Nephron (organoid): Measurements from ENCODE around the gene TMPRSS2.

Experiments used
- H3K27ac Mint-ChIP-seq, 3 experiments: 2 replicates each; pipeline ENCODE4 v1.8.0; 2020; ENCODE audit warnings: mixed read lengths in 3 of 3, mild to moderate bottlenecking in 2 of 3, moderate library complexity in 1 of 3
- H3K27me3 Mint-ChIP-seq: 2 replicates; pipeline ENCODE4 v1.8.0; 2021; ENCODE audit warnings: low read depth, mild to moderate bottlenecking, moderate library complexity, mixed read lengths
- H3K36me3 Mint-ChIP-seq: 2 replicates; pipeline ENCODE4 v1.8.0; 2020; ENCODE audit warnings: low read depth, mixed read lengths
- H3K4me1 Mint-ChIP-seq: 2 replicates; pipeline ENCODE4 v1.8.0; 2020; ENCODE audit warnings: mixed read lengths
- H3K4me3 Mint-ChIP-seq, 3 experiments: 2 replicates each; pipeline ENCODE4 v1.8.0; 2020; ENCODE audit warnings: mild to moderate bottlenecking in 3 of 3, mixed read lengths in 3 of 3, moderate library complexity in 2 of 3
- H3K9me3 Mint-ChIP-seq: 2 replicates; pipeline ENCODE4 v1.8.0; 2020; ENCODE audit warnings: mixed read lengths
- TF ChIP-seq, protein P1 (sequence below), 3 experiments: fragments of 200-600 bp; sonication (generic); IDR thresholded peaks; one replicate each; pipeline ENCODE4 v1.5.0; 2021; ENCODE audit warnings: antibody characterized with exemption in 3 of 3; ENCODE audit not compliant: unreplicated experiment in 3 of 3

Gene TMPRSS2

DNA sequence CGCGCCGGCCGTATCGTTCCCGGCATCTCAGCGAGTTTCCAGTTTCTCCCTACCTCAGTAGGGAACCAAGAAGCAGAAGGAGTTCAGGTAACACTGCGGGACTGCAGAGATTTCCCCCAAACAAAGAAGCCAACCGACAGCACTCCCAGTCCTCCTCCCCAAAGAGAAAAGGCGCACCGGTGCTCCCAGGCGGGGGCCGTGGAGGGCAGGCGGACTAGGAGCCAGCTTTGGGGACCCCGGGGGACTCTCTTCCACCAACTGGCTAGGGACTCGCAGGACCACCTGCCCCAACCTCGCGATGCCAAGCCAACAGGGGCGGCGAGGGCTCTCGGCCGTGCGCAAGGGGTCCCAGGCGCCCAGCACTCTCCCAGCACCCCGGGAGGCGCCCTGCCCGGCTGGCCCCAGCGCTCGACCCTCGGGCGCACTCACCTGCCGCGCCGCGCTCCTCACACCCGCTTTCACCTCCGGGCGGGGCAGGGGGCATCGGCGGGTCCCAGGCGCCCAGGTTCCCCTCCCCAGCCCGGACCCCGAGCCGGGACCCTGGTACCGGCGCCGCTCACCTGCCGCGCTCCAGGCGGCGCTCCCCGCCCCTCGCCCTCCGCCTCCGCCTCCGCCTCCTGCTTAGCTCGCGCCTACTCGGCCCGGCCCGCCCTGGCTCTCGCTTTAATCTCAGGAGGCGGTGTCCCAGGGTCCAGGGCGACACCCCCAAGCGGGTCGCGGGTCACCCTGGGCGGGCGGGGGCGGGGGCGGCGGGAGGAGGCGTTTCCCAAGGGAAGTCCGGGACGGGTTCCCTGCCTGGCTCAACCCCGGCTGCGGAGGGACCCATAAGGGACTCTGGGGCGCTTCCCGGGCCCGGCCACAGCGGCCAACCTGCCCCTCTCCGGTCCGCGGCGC lies at the start of gene TMPRSS2:
Gene TMPRSS2, minus strand, starts transcription at position 638 of the 894 bp plus-strand sequence. CDS start 10,025 bp downstream, outside the sequence.
- peaks cover 87% of the 10 kb centered on the region for H3K27me3 Mint-ChIP-seq
- H3K36me3 Mint-ChIP-seq, result no peaks in the 10 kb centered on the region
- H3K27ac Mint-ChIP-seq, result peak within 1 kb of the TSS in 1 of 3 experiments; percentile 58

DNA sequence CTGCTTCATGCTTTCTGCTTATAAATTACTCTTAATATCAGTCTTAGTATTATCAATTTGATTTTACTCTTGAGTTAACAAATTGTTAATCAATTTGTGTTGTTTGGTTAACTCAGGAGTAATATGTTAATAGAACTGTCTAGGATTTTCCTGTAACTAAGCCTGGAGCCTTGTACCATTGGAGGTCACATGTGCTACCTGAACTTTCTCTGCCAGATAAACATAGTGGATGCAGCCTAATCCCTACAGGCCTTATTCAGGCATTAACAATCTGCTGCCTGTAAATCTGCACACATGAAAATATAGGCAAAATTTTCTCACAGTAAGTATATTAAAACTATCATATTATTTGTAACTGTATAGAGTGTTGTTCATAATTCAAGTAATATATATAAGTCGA lies 47.1 kb upstream of the TMPRSS2 start:
- TF ChIP-seq, protein P1, sequence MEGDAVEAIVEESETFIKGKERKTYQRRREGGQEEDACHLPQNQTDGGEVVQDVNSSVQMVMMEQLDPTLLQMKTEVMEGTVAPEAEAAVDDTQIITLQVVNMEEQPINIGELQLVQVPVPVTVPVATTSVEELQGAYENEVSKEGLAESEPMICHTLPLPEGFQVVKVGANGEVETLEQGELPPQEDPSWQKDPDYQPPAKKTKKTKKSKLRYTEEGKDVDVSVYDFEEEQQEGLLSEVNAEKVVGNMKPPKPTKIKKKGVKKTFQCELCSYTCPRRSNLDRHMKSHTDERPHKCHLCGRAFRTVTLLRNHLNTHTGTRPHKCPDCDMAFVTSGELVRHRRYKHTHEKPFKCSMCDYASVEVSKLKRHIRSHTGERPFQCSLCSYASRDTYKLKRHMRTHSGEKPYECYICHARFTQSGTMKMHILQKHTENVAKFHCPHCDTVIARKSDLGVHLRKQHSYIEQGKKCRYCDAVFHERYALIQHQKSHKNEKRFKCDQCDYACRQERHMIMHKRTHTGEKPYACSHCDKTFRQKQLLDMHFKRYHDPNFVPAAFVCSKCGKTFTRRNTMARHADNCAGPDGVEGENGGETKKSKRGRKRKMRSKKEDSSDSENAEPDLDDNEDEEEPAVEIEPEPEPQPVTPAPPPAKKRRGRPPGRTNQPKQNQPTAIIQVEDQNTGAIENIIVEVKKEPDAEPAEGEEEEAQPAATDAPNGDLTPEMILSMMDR (IDR thresholded peaks at IDR 0.05; ENCODE audit: unreplicated experiment in 3 of 3), result no peak
- no peaks in the 10 kb centered on the region for H3K36me3 Mint-ChIP-seq
- H3K4me3 Mint-ChIP-seq, result no peak overlapping the region
- no peak overlapping the region for H3K27ac Mint-ChIP-seq
- H3K4me1 Mint-ChIP-seq, result no peaks in the 10 kb centered on the region
- peaks cover 12% of the 10 kb centered on the region for H3K27me3 Mint-ChIP-seq
- no peaks in the 10 kb centered on the region for H3K9me3 Mint-ChIP-seq

More for the DNA sequence above, at the start of gene TMPRSS2:
- TF ChIP-seq, protein P1 (IDR thresholded peaks at IDR 0.05; ENCODE audit: unreplicated experiment in 3 of 3), result no peak
- peaks cover 5% of the 10 kb centered on the region for H3K4me1 Mint-ChIP-seq
- peak within 1 kb of the TSS; percentile 71 to 78 (median 78) for H3K4me3 Mint-ChIP-seq
- peaks cover 2% of the 10 kb centered on the region for H3K9me3 Mint-ChIP-seq

DNA sequence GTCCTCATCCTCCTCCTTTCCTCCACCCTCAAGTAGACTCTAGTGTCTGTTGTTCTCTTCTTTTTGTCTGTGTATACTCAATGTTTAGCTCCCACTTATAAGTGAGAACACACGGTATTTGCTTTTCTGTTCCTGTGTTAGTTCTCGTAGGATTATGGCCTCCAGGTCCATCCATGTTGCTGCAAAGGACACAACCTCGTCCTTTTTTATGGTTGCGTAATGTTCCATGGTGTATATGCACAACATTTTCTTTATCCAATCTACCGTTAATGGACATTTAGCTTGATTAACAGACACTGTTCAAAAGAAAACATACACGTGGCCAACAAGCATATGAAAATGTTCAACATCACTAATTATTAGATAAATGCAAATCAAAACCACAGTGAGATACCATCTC lies 44.3 kb upstream of the TMPRSS2 start:
- Mint-ChIP-seq H3K4me3 (no peak overlapping the region), H3K4me1 (no peaks in the 10 kb centered on the region), H3K27ac (no peak overlapping the region), H3K36me3 (no peaks in the 10 kb centered on the region), H3K9me3 (no peaks in the 10 kb centered on the region), H3K27me3 (peaks cover 14% of the 10 kb centered on the region)
- TF ChIP-seq, protein P1 (IDR thresholded peaks at IDR 0.05; ENCODE audit: unreplicated experiment in 3 of 3), result no peak

DNA sequence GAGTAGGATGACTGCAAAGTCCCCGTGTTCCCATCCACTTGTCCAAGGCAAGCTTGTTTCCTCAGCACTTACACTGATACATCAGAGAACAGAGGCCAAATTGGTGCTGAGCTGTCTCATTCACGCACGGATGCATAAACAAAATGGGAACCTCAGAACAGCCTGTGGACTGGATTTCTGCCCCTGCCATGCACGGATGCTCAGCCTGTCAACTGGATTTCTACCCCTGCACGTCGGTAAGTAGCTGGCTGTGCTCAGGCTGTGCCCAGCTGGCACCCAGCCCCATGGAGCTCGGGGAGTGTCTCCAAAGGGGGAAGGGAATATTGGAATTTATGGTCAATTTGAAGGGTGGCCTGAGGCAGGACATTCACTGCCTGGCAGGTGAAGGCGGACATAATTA lies 40.8 kb upstream of the TMPRSS2 start:
- no peak overlapping the region for H3K27ac Mint-ChIP-seq

DNA sequence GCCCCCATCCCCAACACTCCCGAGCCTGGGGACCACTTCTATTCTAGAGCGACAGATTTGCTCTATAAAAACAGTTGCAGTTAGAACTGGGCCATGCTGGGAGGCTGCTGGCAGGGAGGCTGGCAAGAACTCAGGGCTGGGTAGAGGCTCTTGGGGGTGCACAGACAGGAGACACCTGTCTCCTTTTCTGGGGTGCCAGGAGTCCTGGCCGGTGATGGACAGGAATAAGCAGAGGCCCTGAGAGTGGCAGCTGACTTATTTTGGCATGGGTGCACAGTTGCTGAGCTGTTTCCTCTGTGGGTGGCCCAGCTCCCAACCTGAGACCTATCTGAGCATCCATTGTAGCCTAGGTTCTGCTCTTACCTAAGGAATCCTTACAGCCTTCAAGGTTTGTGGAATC lies 39.2 kb upstream of the TMPRSS2 start:
- Mint-ChIP-seq H3K27me3 (peaks cover 34% of the 10 kb centered on the region), H3K27ac (no peak overlapping the region), H3K36me3 (no peaks in the 10 kb centered on the region), H3K4me1 (no peaks in the 10 kb centered on the region), H3K4me3 (no peak overlapping the region), H3K9me3 (no peaks in the 10 kb centered on the region)
- TF ChIP-seq, protein P1 (IDR thresholded peaks at IDR 0.05; ENCODE audit: unreplicated experiment in 3 of 3), result no peak

More for the DNA sequence above, 40.8 kb upstream of the TMPRSS2 start:
- no peaks in the 10 kb centered on the region for H3K9me3 Mint-ChIP-seq
- H3K36me3 Mint-ChIP-seq, result no peaks in the 10 kb centered on the region
- H3K4me3 Mint-ChIP-seq, result no peak overlapping the region
- H3K4me1 Mint-ChIP-seq, result no peaks in the 10 kb centered on the region
- TF ChIP-seq, protein P1 (IDR thresholded peaks at IDR 0.05; ENCODE audit: unreplicated experiment in 3 of 3), result no peak
- H3K27me3 Mint-ChIP-seq, result peaks cover 26% of the 10 kb centered on the region
